ENCODE results near the gene CD300A.

DNA sequence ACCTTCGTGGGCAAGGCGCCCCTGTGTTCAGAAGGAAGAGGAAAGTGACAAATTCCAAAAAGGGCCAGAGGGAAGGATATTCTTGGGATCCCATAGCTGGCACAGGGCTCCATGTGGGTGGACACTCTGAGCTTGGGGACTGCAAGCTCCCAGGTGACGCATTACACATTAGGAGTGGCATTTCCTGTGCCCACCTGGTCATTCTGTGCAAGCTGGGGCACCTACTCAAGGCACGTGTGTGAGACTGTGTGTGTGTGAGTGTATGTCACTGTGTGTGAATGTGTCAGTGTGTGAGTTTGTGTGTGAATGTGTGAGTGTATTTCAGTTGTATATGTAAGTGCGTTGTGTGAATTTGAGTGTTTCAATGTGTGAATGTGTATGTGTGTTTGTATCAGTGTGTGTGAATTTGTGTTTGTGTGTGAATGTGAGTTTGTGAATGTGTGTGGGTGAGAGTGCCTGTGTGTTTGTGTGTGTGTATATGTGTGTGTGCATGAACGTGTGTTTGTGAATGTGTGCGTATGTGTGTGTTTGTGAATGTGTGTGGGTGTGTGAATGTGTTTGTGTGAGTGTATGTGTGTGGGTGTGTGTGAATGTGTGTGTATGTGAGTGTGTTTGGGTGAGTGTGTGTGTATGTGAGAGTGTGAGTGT, 1.6 kb upstream of the CD300A start:
- TF ChIP-seq, protein P1, sequence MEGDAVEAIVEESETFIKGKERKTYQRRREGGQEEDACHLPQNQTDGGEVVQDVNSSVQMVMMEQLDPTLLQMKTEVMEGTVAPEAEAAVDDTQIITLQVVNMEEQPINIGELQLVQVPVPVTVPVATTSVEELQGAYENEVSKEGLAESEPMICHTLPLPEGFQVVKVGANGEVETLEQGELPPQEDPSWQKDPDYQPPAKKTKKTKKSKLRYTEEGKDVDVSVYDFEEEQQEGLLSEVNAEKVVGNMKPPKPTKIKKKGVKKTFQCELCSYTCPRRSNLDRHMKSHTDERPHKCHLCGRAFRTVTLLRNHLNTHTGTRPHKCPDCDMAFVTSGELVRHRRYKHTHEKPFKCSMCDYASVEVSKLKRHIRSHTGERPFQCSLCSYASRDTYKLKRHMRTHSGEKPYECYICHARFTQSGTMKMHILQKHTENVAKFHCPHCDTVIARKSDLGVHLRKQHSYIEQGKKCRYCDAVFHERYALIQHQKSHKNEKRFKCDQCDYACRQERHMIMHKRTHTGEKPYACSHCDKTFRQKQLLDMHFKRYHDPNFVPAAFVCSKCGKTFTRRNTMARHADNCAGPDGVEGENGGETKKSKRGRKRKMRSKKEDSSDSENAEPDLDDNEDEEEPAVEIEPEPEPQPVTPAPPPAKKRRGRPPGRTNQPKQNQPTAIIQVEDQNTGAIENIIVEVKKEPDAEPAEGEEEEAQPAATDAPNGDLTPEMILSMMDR (conservative IDR thresholded peaks at IDR 0.05; ENCODE audit: low read depth, low read length) = no peak
- no peak for TF ChIP-seq RAD21 (IDR thresholded peaks at IDR 0.05; ENCODE audit: low read length)
- no peak for TF ChIP-seq POLR2A (IDR thresholded peaks at IDR 0.05; ENCODE audit: low read depth, low read length)
- no peak for TF ChIP-seq RFX5 (IDR thresholded peaks at IDR 0.05; ENCODE audit: low read depth, low read length)
- TF ChIP-seq CHD1 (IDR thresholded peaks at IDR 0.05; ENCODE audit: low read depth, low read length) = no peak
- TF ChIP-seq MXI1 (IDR thresholded peaks at IDR 0.05; ENCODE audit: borderline replicate concordance, low read depth, low read length) = no peak
- no peak for TF ChIP-seq SMC3 (IDR thresholded peaks at IDR 0.05; ENCODE audit: low read depth, low read length)
- no peak for TF ChIP-seq CEBPB (IDR thresholded peaks at IDR 0.05; ENCODE audit: low read depth, low read length)
- TF ChIP-seq RCOR1 (IDR thresholded peaks at IDR 0.05; ENCODE audit: insufficient replicate concordance, low read length) = no peak
- no peak for TF ChIP-seq ELK1 (IDR thresholded peaks at IDR 0.05; ENCODE audit: borderline replicate concordance, low read depth, low read length)
- no peak for TF ChIP-seq BHLHE40 (IDR thresholded peaks at IDR 0.05; ENCODE audit: low read depth, low read length)
- TF ChIP-seq, protein P2, sequence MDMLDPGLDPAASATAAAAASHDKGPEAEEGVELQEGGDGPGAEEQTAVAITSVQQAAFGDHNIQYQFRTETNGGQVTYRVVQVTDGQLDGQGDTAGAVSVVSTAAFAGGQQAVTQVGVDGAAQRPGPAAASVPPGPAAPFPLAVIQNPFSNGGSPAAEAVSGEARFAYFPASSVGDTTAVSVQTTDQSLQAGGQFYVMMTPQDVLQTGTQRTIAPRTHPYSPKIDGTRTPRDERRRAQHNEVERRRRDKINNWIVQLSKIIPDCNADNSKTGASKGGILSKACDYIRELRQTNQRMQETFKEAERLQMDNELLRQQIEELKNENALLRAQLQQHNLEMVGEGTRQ (IDR thresholded peaks at IDR 0.05; ENCODE audit: low read depth, low read length) = no peak

All from IMR-90 (cell line).